SU-DHL-6 (cell line): ENCODE measurements around the gene ATAD3C.
A peak's percentile ranks its signal among the peaks of the same experiment; 100 is the strongest.
"Not testable (repeated sequence)": the region's sequence is repeated elsewhere in the genome, so short reads cannot be mapped to it uniquely, and the experiment has no call there.

ENCODE experiments used
- H2AFZ ChIP-seq: fragments of 200-600 bp; sonication (generic); 2 replicates; pipeline ENCODE4 v1.6.1; 2014; ENCODE audit warnings: low read depth, mild to moderate bottlenecking, moderate library complexity, mixed read lengths, antibody characterized with exemption, low read length; ENCODE audit not compliant: severe bottlenecking
- H3F3A ChIP-seq: fragments of 200-600 bp; shearing (Covaris generic); 2 replicates; pipeline ENCODE4 v1.6.0; 2016; ENCODE audit warnings: antibody characterized with exemption, mild to moderate bottlenecking; ENCODE audit not compliant: insufficient read depth
- H3K27ac ChIP-seq: fragments of 200-600 bp; sonication (generic); 2 replicates; pipeline ENCODE4 v1.5.1; 2016; ENCODE audit warnings: low read depth, mild to moderate bottlenecking, low read length, moderate library complexity, mixed read lengths
- H3K27me3 ChIP-seq: fragments of 200-600 bp; sonication (generic), shearing (Covaris generic); 2 replicates; pipeline ENCODE4 v1.6.0; 2014; ENCODE audit warnings: mild to moderate bottlenecking, low read length
- H3K36me3 ChIP-seq: fragments of 200-600 bp; sonication (generic); 2 replicates; pipeline ENCODE4 v1.6.1; 2014; ENCODE audit warnings: mild to moderate bottlenecking, low read length, mixed read lengths
- H3K4me2 ChIP-seq: fragments of 300-600, 200-600 bp; shearing (Covaris generic), sonication (generic); 2 replicates; pipeline ENCODE4 v1.6.0; 2014; ENCODE audit warnings: low read length, low read depth, mild to moderate bottlenecking; ENCODE audit not compliant: poor library complexity, severe bottlenecking
- H3K4me3 ChIP-seq: fragments of 200-600 bp; sonication (generic); 2 replicates; pipeline ENCODE4 v1.5.1; 2014; ENCODE audit warnings: antibody characterized with exemption, low read length, mild to moderate bottlenecking, mixed read lengths; ENCODE audit not compliant: insufficient read depth, poor library complexity, severe bottlenecking
- H3K79me2 ChIP-seq: fragments of 200-600 bp; sonication (generic); 2 replicates; pipeline ENCODE4 v1.6.1; 2014; ENCODE audit warnings: mild to moderate bottlenecking, low read length, moderate library complexity; ENCODE audit not compliant: insufficient read depth
- H3K9ac ChIP-seq: fragments of 200-600 bp; sonication (generic); 2 replicates; pipeline ENCODE4 v1.7.0; 2014; ENCODE audit warnings: mild to moderate bottlenecking, low read length
- H3K9me2 ChIP-seq: fragments of 200-600 bp; sonication (generic); replicated peaks from 2 replicates; pipeline ENCODE4 v1.6.1; 2014; ENCODE audit warnings: low read length; ENCODE audit not compliant: insufficient read depth
- H3K9me3 ChIP-seq: fragments of 200-600 bp; sonication (generic); 2 replicates; pipeline ENCODE4 v1.6.1; 2014; ENCODE audit warnings: low read length, mixed read lengths; ENCODE audit not compliant: insufficient read depth
- H4K20me1 ChIP-seq: fragments of 200-600 bp; sonication (generic); 2 replicates; pipeline ENCODE4 v1.6.1; 2014; ENCODE audit warnings: low read depth, mild to moderate bottlenecking, antibody characterized with exemption, low read length, moderate library complexity, mixed read lengths
- EZH2phosphoT487 ChIP-seq: fragments of 200-600 bp; sonication (generic), shearing (Covaris generic); conservative IDR thresholded peaks from 2 replicates; pipeline ENCODE4 v1.6.1; 2018; ENCODE audit warnings: mild to moderate bottlenecking, antibody characterized with exemption, low read length, moderate library complexity, mixed read lengths
- TF ChIP-seq, protein P1 (sequence below): fragments of 200-600 bp; sonication (generic); IDR thresholded peaks from one replicate; pipeline ENCODE4 v1.5.1; 2017; ENCODE audit warnings: antibody characterized with exemption, mild to moderate bottlenecking, low read length, moderate library complexity; ENCODE audit not compliant: insufficient read depth, poor library complexity, severe bottlenecking

ATAD3C gene

DNA sequence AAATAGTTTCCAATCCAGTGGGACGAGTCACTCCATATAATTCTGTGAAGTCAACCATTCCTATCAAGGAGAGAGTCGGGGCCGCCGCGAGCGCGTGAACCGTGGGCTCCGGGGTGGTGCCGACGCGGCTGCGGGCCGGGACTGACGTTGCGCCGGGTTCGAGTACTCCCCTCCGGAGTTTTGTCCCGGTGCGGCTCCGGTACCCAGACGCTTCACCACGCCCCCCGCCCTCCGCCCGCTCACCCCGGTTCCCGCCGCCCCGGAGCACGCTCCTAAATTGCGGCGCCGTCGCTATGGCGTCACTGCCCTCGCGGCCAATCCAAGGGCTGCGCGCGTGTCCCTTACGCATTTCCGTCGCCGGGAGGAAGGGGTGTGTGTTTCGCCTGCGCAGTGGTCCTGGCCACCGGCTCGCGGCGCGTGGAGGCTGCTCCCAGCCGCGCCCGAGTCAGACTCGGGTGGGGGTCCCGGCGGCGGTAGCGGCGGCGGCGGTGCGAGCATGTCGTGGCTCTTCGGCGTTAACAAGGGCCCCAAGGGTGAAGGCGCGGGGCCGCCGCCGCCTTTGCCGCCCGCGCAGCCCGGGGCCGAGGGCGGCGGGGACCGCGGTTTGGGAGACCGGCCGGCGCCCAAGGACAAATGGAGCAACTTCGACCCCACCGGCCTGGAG is 22.0 kb downstream of the ATAD3C start, which contains the start of gene ATAD3B:
TSS of gene ATAD3B (plus strand) at position 377 of the 664 bp plus-strand sequence. CDS start at position 497, 120 bp downstream.
- peak within 1 kb of the TSS; percentile 31; the same call in 1 of the 2 replicates for H3K27ac ChIP-seq
- TF ChIP-seq EZH2phosphoT487 = no peak
- TF ChIP-seq, protein P1, sequence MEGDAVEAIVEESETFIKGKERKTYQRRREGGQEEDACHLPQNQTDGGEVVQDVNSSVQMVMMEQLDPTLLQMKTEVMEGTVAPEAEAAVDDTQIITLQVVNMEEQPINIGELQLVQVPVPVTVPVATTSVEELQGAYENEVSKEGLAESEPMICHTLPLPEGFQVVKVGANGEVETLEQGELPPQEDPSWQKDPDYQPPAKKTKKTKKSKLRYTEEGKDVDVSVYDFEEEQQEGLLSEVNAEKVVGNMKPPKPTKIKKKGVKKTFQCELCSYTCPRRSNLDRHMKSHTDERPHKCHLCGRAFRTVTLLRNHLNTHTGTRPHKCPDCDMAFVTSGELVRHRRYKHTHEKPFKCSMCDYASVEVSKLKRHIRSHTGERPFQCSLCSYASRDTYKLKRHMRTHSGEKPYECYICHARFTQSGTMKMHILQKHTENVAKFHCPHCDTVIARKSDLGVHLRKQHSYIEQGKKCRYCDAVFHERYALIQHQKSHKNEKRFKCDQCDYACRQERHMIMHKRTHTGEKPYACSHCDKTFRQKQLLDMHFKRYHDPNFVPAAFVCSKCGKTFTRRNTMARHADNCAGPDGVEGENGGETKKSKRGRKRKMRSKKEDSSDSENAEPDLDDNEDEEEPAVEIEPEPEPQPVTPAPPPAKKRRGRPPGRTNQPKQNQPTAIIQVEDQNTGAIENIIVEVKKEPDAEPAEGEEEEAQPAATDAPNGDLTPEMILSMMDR = no peak
- H2AFZ ChIP-seq = peak within 1 kb of the TSS; percentile 91
- no peaks in the 10 kb centered on the region for H3K27me3 ChIP-seq
- H3K4me3 ChIP-seq = peak within 1 kb of the TSS; percentile 93
- no peaks in the 10 kb centered on the region for H3K9me2 ChIP-seq
- H4K20me1 ChIP-seq = no peaks in the 10 kb centered on the region
- peak within 1 kb of the TSS; percentile 85 for H3K9ac ChIP-seq
- H3K9me3 ChIP-seq = no peaks in the 10 kb centered on the region
- H3K36me3 ChIP-seq = no peaks in the 10 kb centered on the region
- peaks cover 11% of the 10 kb centered on the region for H3F3A ChIP-seq
- H3K79me2 ChIP-seq = peaks cover 26% of the 10 kb centered on the region
- peak within 1 kb of the TSS; percentile 94 for H3K4me2 ChIP-seq

DNA sequence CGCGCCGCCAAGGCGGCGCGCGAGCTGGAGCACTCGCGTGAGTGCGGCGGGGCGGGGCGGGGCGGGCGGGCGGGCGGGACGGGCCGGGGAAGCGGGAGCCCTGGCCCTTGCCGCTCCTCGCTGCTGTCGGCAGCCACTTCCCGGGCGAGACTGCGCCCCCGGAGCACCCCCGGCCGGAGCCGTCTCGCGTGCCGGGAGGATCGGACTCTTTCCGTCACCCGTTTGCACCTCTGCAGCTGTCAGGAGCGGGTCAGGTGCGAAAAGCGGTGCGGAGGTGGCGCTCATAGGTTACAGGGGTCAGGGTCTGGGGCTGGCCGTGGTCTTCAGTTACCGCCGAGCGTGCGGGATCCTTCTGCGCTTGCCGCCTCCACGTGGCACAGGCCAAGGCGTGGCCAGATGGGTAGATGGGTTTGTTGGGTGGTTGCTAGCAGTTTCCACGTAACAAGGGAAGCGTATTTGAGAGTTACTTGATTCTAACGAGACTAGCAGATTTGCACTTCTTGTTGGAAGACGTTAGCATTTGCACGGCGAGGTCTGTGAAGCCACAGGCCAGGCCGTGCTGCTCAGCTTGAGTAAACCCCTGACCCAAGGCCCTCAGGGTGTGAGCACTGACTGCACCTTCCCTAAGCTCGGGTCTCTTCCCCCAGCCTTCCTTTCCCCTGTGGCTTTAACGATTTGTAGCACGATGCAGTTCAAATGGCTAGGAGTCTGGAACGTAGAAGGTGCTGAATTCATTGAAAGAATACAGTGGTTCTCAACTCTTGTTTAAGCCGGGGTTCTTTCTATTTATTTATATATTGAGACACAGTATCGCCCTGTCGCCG is 22.8 kb downstream of the ATAD3C start:
- Histone ChIP-seq H3F3A (peaks cover 11% of the 10 kb centered on the region), H3K4me3 (peak overlapping the region; percentile 93), H3K79me2 (peaks cover 34% of the 10 kb centered on the region), H3K9ac (peak overlapping the region; percentile 85), H3K4me2 (peak overlapping the region; percentile 72)
- H3K36me3 ChIP-seq, H3K9me2 ChIP-seq, H3K27ac ChIP-seq, H4K20me1 ChIP-seq, H2AFZ ChIP-seq, H3K9me3 ChIP-seq, H3K27me3 ChIP-seq: not testable (repeated sequence)

DNA sequence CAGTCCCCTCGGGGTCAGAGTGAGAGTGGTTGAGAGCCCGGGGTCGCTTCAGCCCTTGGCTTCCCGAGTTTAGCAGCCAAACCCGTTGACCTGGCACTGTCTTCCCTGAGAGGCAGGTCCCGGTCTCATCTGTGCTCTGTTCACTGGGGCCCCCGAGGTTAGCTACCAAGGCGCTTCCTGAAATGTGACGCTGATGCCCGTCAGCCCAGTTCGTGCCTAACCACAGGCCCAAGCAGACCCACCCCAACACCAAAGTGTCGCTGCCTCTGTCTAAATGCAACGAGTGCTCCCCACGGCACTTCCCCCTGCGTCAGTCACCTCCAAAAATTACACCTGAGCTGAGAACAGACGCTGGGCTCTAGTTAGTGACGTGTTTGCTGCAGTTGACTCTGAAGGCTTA is 26.5 kb downstream of the ATAD3C start:
- H3K4me3 ChIP-seq, H3F3A ChIP-seq, H3K9ac ChIP-seq, H3K4me2 ChIP-seq, H3K36me3 ChIP-seq, H3K9me2 ChIP-seq, H3K27ac ChIP-seq, H4K20me1 ChIP-seq, H2AFZ ChIP-seq, H3K9me3 ChIP-seq, H3K27me3 ChIP-seq: not testable (repeated sequence)
- H3K79me2 ChIP-seq = peaks cover 35% of the 10 kb centered on the region

DNA sequence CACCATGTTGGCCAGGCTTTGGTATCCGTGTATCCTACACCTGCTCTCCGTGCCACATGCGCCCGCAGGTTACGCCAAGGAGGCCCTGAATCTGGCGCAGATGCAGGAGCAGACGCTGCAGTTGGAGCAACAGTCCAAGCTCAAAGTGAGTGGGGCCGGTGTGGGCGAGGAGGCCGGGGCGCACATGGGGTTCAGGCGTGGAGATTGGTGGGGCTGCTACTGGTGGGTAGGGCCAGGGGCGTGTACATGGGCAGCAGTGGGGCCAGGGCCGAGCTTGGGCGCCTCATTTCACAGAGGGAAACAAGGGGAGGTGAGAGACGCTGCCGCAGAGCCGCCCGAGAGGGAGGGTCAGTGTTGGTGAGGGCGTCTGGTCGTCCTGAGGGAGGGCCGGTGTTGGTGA is 27.7 kb downstream of the ATAD3C start:
- Histone ChIP-seq H3F3A (no peaks in the 10 kb centered on the region), H3K79me2 (peaks cover 35% of the 10 kb centered on the region), H3K27ac (no peak overlapping the region), H3K4me2 (no peak overlapping the region), H3K9me3 (no peaks in the 10 kb centered on the region), H3K27me3 (no peaks in the 10 kb centered on the region), H3K9ac (no peak overlapping the region), H3K4me3 (no peak overlapping the region), H3K36me3 (no peaks in the 10 kb centered on the region), H3K9me2 (no peaks in the 10 kb centered on the region), H2AFZ (no peak overlapping the region), H4K20me1 (no peaks in the 10 kb centered on the region)
- TF ChIP-seq, protein P1 = no peak
- no peak for TF ChIP-seq EZH2phosphoT487
